ENCODE data around the gene ACOX1.

GRCh38 chr17:75985986-75986385 lies 7.0 kb upstream of the ACOX1 start:
- no peak for TF ChIP-seq CTCF (IDR thresholded peaks at IDR 0.05)
- TF ChIP-seq POLR2A (IDR thresholded peaks at IDR 0.05) = no peak
